ENCODE measurements around the gene PITPNC1. TPM values are rescaled to one million over a fixed set of nuclear protein-coding genes. Genes with fewer than 3 reads are reported as not detected.

The PITPNC1 gene
- total RNA-seq, 1 donor from 2014 or later = 40.3 TPM

- Mint-ChIP-seq H3K36me3 (ENCODE audit: unreplicated experiment) (no peaks in the 10 kb centered on the region), H3K4me1 (ENCODE audit: low read depth, unreplicated experiment) (peaks cover 17% of the 10 kb centered on the region), H3K27ac (ENCODE audit: unreplicated experiment) (no peak overlapping the region), H3K9me3 (ENCODE audit: unreplicated experiment) (peaks cover 1% of the 10 kb centered on the region), H3K27me3 (ENCODE audit: unreplicated experiment) (peaks cover 5% of the 10 kb centered on the region), H3K4me3 (ENCODE audit: unreplicated experiment) (no peak overlapping the region)
- no peak for DNase-seq
- TF ChIP-seq CTCF (IDR thresholded peaks at IDR 0.05; ENCODE audit: partially characterized antibody, unreplicated experiment) = no peak
Observed at GRCh38 chr17:67438667-67439066, 61.6 kb downstream of the PITPNC1 start.

- Mint-ChIP-seq H3K36me3 (ENCODE audit: unreplicated experiment) (no peaks in the 10 kb centered on the region), H3K4me3 (ENCODE audit: unreplicated experiment) (no peak overlapping the region), H3K9me3 (ENCODE audit: unreplicated experiment) (no peaks in the 10 kb centered on the region), H3K4me1 (ENCODE audit: low read depth, unreplicated experiment) (peaks cover 17% of the 10 kb centered on the region), H3K27me3 (ENCODE audit: unreplicated experiment) (peaks cover 5% of the 10 kb centered on the region), H3K27ac (ENCODE audit: unreplicated experiment) (no peak overlapping the region)
- no peak for TF ChIP-seq CTCF (IDR thresholded peaks at IDR 0.05; ENCODE audit: partially characterized antibody, unreplicated experiment)
- DNase-seq = no peak
Observed at GRCh38 chr17:67439269-67439668, 62.2 kb downstream of the PITPNC1 start.

GRCh38 chr17:67440277-67441051, 63.4 kb downstream of the PITPNC1 start:
- Mint-ChIP-seq H3K4me3 (ENCODE audit: unreplicated experiment) (no peak overlapping the region), H3K4me1 (ENCODE audit: low read depth, unreplicated experiment) (peaks cover 17% of the 10 kb centered on the region)
- DNase-seq = no peak

GRCh38 chr17:67441052-67441895, 64.2 kb downstream of the PITPNC1 start:
- no peaks in the 10 kb centered on the region for H3K9me3 Mint-ChIP-seq (ENCODE audit: unreplicated experiment)
- no peak for TF ChIP-seq CTCF (IDR thresholded peaks at IDR 0.05; ENCODE audit: partially characterized antibody, unreplicated experiment)

More at GRCh38 chr17:67440277-67441051, 63.4 kb downstream of the PITPNC1 start:
- Mint-ChIP-seq H3K27ac (ENCODE audit: unreplicated experiment) (no peak overlapping the region), H3K27me3 (ENCODE audit: unreplicated experiment) (peaks cover 5% of the 10 kb centered on the region), H3K9me3 (ENCODE audit: unreplicated experiment) (no peaks in the 10 kb centered on the region), H3K36me3 (ENCODE audit: unreplicated experiment) (no peaks in the 10 kb centered on the region)
- TF ChIP-seq CTCF (IDR thresholded peaks at IDR 0.05; ENCODE audit: partially characterized antibody, unreplicated experiment) = no peak

GRCh38 chr17:67441896-67442219, 64.8 kb downstream of the PITPNC1 start:
- H3K27ac Mint-ChIP-seq (ENCODE audit: unreplicated experiment) = no peak overlapping the region
- H3K9me3 Mint-ChIP-seq (ENCODE audit: unreplicated experiment) = no peaks in the 10 kb centered on the region
- no peak for TF ChIP-seq CTCF (IDR thresholded peaks at IDR 0.05; ENCODE audit: partially characterized antibody, unreplicated experiment)
- no peak overlapping the region for H3K4me3 Mint-ChIP-seq (ENCODE audit: unreplicated experiment)
- no peaks in the 10 kb centered on the region for H3K36me3 Mint-ChIP-seq (ENCODE audit: unreplicated experiment)
- H3K4me1 Mint-ChIP-seq (ENCODE audit: low read depth, unreplicated experiment) = peaks cover 14% of the 10 kb centered on the region
- H3K27me3 Mint-ChIP-seq (ENCODE audit: unreplicated experiment) = no peaks in the 10 kb centered on the region
- no peak for DNase-seq

More at GRCh38 chr17:67441052-67441895, 64.2 kb downstream of the PITPNC1 start:
- H3K4me3 Mint-ChIP-seq (ENCODE audit: unreplicated experiment) = no peak overlapping the region
- H3K4me1 Mint-ChIP-seq (ENCODE audit: low read depth, unreplicated experiment) = peaks cover 17% of the 10 kb centered on the region
- H3K36me3 Mint-ChIP-seq (ENCODE audit: unreplicated experiment) = no peaks in the 10 kb centered on the region
- no peak for DNase-seq
- no peak overlapping the region for H3K27ac Mint-ChIP-seq (ENCODE audit: unreplicated experiment)
- peaks cover 3% of the 10 kb centered on the region for H3K27me3 Mint-ChIP-seq (ENCODE audit: unreplicated experiment)
